ENCODE measurements around the gene CC2D2B. TPM values are rescaled to one million over a fixed set of nuclear protein-coding genes. Genes with fewer than 3 reads are reported as not detected.

Gene CC2D2B
- total and polyA plus RNA-seq, 2 of the 8 experiments (the other 6 are each of a cell fraction or from before 2014, with no cell fraction given), result 0.09 to 0.71 TPM

DNA sequence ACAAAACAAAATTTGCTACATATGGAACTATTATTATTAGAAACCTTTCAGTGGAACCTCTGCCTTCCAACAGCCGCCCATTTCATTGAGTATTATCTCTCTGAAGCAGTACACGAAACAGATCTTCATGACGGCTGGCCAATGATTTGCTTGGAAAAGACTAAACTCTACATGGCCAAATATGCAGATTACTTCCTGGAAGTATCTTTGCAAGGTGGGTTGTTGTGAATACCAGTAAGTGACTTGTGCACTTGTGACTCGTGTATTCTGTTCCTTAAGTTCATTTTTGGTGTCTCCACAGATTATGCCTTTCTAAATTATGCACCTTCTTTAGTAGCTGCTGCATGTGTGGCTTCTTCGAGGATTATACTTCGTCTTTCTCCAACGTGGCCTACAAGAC, 149.0 kb downstream of the CC2D2B start:
- WGBS, 2 experiments (ENCODE audit: extremely low coverage in 1 of 2, insufficient coverage in 1 of 2, insufficient read length in 1 of 2, insufficient replicate concordance in 2 of 2, low coverage in 1 of 2, low lambda C conversion rate in 2 of 2, missing lambda C conversion rate in 1 of 2), result 98% methylated on average over 7 of the region's 7 CpGs; no CpG with 5 or more reads in 1 of the 2 experiments
- H3K23me2 ChIP-seq (ENCODE audit: low read depth, low read length), result no peaks in the 10 kb centered on the region
- H4K5ac ChIP-seq (ENCODE audit: insufficient read length, low read depth, low read length), result no peak overlapping the region
- H2BK15ac ChIP-seq (ENCODE audit: low read length), result no peak overlapping the region
- peaks cover 1 to 5% of the 10 kb centered on the region in 2 experiments for H4K20me1 ChIP-seq (replicated peaks in 1 of 2; ENCODE audit: control insufficient read depth in 1 of 2, insufficient read depth in 2 of 2, low read length in 2 of 2)
- H3K23ac ChIP-seq (ENCODE audit: insufficient read length), result no peak overlapping the region
- ChIA-PET POLR2A (ENCODE audit: partially characterized antibody) (no interaction called here), CTCF (ENCODE audit: partially characterized antibody) (interaction anchor here (0.6 to 1.5 kb wide), 4 partner anchors 9 to 488 kb away, joined by 3 to 5 read pairs (median 3); no protein-coding TSS in a partner anchor)
- FAIRE-seq (no peak), DNase-seq (ENCODE audit: low read depth in 1 of 2, low spot score in 2 of 2) (no peak)
- no peak overlapping the region for H3K14ac ChIP-seq (ENCODE audit: insufficient read length)
- H3K79me1 ChIP-seq (ENCODE audit: low read depth, low read length), result peaks cover 3% of the 10 kb centered on the region; the same call in 1 of the 2 replicates
- peaks cover 18 to 52% (median 36%) of the 10 kb centered on the region in 4 experiments for H3K36me3 ChIP-seq (ENCODE audit: control insufficient read depth in 2 of 4, insufficient read depth in 4 of 4, low read length in 3 of 4)
- no peaks in the 10 kb centered on the region for H3K27me3 ChIP-seq (replicated peaks in 1 of 4; ENCODE audit: control insufficient read depth in 3 of 4, extremely low read depth in 1 of 4, insufficient read depth in 3 of 4, low read length in 3 of 4)
- H4K8ac ChIP-seq (ENCODE audit: extremely low read depth, insufficient read depth, low read length), result no peak overlapping the region
- H3K56ac ChIP-seq (replicated peaks; ENCODE audit: insufficient read length, low read depth, low read length), result no peak overlapping the region
- no peak overlapping the region for H2BK20ac ChIP-seq (ENCODE audit: low read length)
- no peak overlapping the region for H3K18ac ChIP-seq (ENCODE audit: extremely low read depth, low read length)
- no peak overlapping the region for H2BK12ac ChIP-seq (ENCODE audit: low read depth, low read length)
- no peaks in the 10 kb centered on the region for H3K9me3 ChIP-seq (ENCODE audit: insufficient read depth in 2 of 2, low read depth in 1 of 2, low read length in 1 of 2)
- H2BK120ac ChIP-seq (replicated peaks; ENCODE audit: low read depth, low read length), result no peak overlapping the region
- TF ChIP-seq CTBP2 (IDR thresholded peaks at IDR 0.05; ENCODE audit: borderline replicate concordance, insufficient read depth, insufficient read length, low read length) (no peak), TCF12 (IDR thresholded peaks at IDR 0.05; ENCODE audit: low read depth, low read length) (no peak), SRF (IDR thresholded peaks at IDR 0.05; ENCODE audit: low read depth, low read length) (no peak), JUND (IDR thresholded peaks at IDR 0.05; ENCODE audit: low read length) (no peak)
- H4K91ac ChIP-seq (replicated peaks; ENCODE audit: insufficient read length, low read length), result no peak overlapping the region
- no peak overlapping the region for H2AFZ ChIP-seq (ENCODE audit: low read length)
- H3K4ac ChIP-seq (replicated peaks; ENCODE audit: insufficient read length, low read depth, low read length), result no peak overlapping the region
- no peak overlapping the region for H3K4me3 ChIP-seq (ENCODE audit: extremely low read depth in 1 of 4, insufficient read depth in 2 of 4, low read depth in 3 of 4, low read length in 4 of 4)
- no peak overlapping the region for H3K27ac ChIP-seq (ENCODE audit: low read depth, low read length)
- peaks cover 0 to 3% (median 0%) of the 10 kb centered on the region in 4 experiments; a peak in 1 of 7 replicates for H3K4me1 ChIP-seq (replicated peaks in 1 of 4; ENCODE audit: control insufficient read depth in 3 of 4, insufficient read depth in 4 of 4, low read length in 3 of 4)
- H3K79me2 ChIP-seq (ENCODE audit: control insufficient read depth in 1 of 2, insufficient read depth in 2 of 2, low read length in 2 of 2), result peaks cover 0 to 37% of the 10 kb centered on the region in 2 experiments; a peak in 2 of 4 replicates
- no peak overlapping the region for H3K9ac ChIP-seq (replicated peaks in 1 of 4; ENCODE audit: extremely low read depth in 1 of 4, low read depth in 3 of 4, low read length in 3 of 4)
- no peak overlapping the region for H3K4me2 ChIP-seq (ENCODE audit: insufficient read depth in 1 of 2, low read depth in 2 of 2, low read length in 2 of 2)
- H2BK5ac ChIP-seq (ENCODE audit: low read depth, low read length), result no peak overlapping the region
- no peak overlapping the region for H2AK5ac ChIP-seq (ENCODE audit: low read depth, low read length)

All from H1 (cell line).